Type B pancreatic cell (in vitro differentiated cells): ENCODE results near the gene RUNX2. TPM values are rescaled to one million over a fixed set of nuclear protein-coding genes. Genes with fewer than 3 reads are reported as not detected.

Experiments used
- DNase-seq: peaks from one replicate; pipeline ENCODE4 v3.0.0; 2021; ENCODE audit warnings: mixed read lengths; ENCODE audit not compliant: unreplicated experiment; ENCODE audit errors: extremely low spot score
- H3K27ac Mint-ChIP-seq: 2 replicates; pipeline ENCODE4 v1.8.0; 2021; ENCODE audit warnings: mild to moderate bottlenecking, mixed read lengths
- H3K27me3 Mint-ChIP-seq: 2 replicates; pipeline ENCODE4 v1.8.0; 2021; ENCODE audit warnings: mixed read lengths
- H3K36me3 Mint-ChIP-seq: 2 replicates; pipeline ENCODE4 v1.8.0; 2021; ENCODE audit warnings: mixed read lengths
- H3K4me1 Mint-ChIP-seq: one replicate; pipeline ENCODE4 v1.8.0; 2021; ENCODE audit warnings: mixed read lengths; ENCODE audit not compliant: unreplicated experiment
- H3K4me3 Mint-ChIP-seq: 2 replicates; pipeline ENCODE4 v1.8.0; 2021; ENCODE audit warnings: mild to moderate bottlenecking, mixed read lengths
- H3K9me3 Mint-ChIP-seq: 2 replicates; pipeline ENCODE4 v1.8.0; 2021; ENCODE audit warnings: mixed read lengths
- total RNA-seq: library from RNA; stranded (reverse); gene quantifications from 2 replicates; pipeline ENCODE4 v1.2.1, GENCODE V29; 2021; ENCODE audit warnings: low replicate concordance
- TF ChIP-seq, protein P1 (sequence below): fragments of 200-600 bp; sonication (generic); conservative IDR thresholded peaks from 2 replicates; pipeline ENCODE4 v1.5.0; 2021; ENCODE audit warnings: antibody characterized with exemption, mild to moderate bottlenecking

Gene RUNX2
- total RNA-seq, 1 donor from 2014 or later = 6.0 TPM

DNA sequence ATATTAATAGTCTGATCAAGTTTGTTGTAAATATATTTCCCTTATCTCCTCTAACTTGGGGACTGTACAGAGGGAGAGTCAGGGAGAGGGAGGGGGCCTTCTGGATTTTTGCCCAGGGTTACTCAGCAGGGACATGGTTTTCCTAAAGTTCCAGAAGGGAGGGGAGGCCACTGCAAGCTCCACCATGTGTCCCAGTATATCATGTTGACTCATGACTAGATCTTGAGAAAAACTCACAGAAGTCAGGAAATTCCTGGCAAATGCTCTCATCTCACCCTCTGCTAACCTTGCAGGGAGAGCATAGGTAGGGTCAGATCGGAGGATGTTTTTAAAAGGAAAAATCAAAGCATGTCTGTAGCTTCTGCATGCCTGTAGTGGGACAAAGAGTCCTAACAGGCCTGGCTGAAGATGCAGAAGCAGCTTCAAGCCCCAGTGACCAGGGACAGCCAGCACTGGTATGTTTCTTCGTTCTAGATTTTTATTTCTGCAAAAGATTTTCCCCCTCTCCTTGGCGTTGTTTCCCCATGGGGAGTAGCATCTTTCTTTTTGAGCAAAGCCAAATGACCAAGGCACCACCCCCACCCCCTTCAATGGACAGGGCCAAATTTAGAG lies 322.5 kb downstream of the RUNX2 start:
- Mint-ChIP-seq H3K9me3 (no peaks in the 10 kb centered on the region), H3K36me3 (no peaks in the 10 kb centered on the region), H3K4me1 (peaks cover 17% of the 10 kb centered on the region), H3K27ac (no peak overlapping the region), H3K27me3 (peaks cover 18% of the 10 kb centered on the region), H3K4me3 (no peak overlapping the region)
- TF ChIP-seq, protein P1, sequence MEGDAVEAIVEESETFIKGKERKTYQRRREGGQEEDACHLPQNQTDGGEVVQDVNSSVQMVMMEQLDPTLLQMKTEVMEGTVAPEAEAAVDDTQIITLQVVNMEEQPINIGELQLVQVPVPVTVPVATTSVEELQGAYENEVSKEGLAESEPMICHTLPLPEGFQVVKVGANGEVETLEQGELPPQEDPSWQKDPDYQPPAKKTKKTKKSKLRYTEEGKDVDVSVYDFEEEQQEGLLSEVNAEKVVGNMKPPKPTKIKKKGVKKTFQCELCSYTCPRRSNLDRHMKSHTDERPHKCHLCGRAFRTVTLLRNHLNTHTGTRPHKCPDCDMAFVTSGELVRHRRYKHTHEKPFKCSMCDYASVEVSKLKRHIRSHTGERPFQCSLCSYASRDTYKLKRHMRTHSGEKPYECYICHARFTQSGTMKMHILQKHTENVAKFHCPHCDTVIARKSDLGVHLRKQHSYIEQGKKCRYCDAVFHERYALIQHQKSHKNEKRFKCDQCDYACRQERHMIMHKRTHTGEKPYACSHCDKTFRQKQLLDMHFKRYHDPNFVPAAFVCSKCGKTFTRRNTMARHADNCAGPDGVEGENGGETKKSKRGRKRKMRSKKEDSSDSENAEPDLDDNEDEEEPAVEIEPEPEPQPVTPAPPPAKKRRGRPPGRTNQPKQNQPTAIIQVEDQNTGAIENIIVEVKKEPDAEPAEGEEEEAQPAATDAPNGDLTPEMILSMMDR = no peak
- DNase-seq = no peak

DNA sequence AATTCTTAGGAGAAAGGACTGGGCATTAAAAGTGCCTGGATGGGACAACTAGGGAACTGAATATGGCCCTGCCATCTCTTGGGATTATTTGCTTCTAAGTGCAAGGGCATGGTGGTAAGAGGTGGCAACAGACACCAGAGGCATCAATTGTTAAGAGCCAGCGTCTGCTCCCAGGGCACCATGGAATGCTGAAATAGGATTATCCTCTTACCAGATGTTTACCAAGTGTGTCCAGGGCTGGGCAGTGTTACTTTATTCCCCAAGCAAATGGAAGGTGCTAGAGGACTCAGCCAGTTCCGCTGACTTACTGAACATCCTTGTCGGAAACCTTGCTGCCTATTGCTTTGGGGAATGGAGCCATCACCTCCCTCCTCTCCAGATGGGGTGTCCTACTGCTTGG lies 323.2 kb downstream of the RUNX2 start:
- Mint-ChIP-seq H3K27me3 (peaks cover 18% of the 10 kb centered on the region), H3K27ac (no peak overlapping the region), H3K9me3 (no peaks in the 10 kb centered on the region), H3K4me3 (no peak overlapping the region), H3K36me3 (no peaks in the 10 kb centered on the region), H3K4me1 (peaks cover 17% of the 10 kb centered on the region)
- no peak for DNase-seq
- TF ChIP-seq, protein P1 = no peak

DNA sequence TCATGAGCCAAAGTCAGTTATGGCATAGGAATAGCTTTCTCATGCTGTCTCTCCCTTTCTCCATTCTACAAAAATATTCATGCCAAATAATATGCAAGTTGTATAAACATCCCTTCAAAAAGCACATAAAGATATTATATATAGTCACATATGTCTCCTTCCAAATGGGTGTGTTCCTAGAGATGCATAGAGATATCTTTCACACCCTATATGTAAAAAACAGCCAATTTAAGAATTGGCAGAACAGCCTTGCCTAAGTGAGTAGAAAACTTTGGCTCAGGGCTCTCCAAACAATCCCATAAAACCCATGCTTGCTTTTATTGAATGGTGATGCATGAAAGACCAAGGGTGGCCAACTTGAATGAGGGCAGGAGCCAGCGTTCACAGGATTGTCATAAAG lies 324.3 kb downstream of the RUNX2 start:
- Mint-ChIP-seq H3K36me3 (no peaks in the 10 kb centered on the region), H3K27ac (no peak overlapping the region), H3K27me3 (peaks cover 18% of the 10 kb centered on the region), H3K9me3 (peaks cover 3% of the 10 kb centered on the region), H3K4me1 (peaks cover 10% of the 10 kb centered on the region), H3K4me3 (no peak overlapping the region)
- TF ChIP-seq, protein P1 = no peak
- no peak for DNase-seq

DNA sequence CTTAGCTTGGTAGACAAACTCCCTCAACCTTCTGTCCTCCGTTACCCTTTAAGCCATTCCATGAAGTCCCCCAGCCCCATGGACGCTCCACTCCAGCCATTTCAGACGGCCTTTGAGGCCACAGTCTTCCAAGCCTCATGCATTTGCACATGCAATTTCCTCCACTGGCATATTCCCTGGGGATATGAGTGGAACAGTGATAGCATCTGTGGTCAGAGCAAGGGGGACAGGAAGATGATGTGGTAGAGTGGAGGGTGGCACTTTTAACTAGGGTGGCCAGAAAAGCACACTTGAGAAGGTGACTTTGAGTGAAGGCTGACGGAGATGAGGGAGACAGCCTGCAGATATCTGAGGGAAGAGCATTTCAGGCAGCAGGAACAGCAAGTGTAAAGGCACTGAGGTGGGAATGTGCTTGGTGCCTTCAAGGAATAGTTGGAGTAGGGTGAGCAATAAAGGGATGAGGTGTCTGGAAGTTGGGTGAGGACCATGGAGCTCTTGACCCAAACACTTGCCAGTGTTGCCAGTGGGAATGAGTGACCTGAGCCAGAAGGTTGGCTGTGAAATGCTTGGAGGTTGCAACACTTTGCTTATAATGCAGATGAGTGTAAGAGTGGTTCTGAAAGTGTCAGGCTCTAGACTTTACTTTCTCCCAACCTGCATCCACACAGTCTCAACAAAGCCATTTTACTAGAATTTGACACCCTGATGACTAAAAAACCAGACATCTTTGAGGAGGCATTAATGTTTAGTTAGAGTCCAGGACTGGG lies 325.2 kb downstream of the RUNX2 start:
- Mint-ChIP-seq H3K27ac (no peak overlapping the region), H3K4me3 (no peak overlapping the region), H3K9me3 (peaks cover 4% of the 10 kb centered on the region), H3K4me1 (peaks cover 10% of the 10 kb centered on the region), H3K36me3 (no peaks in the 10 kb centered on the region), H3K27me3 (peaks cover 23% of the 10 kb centered on the region)
- TF ChIP-seq, protein P1 = no peak
- DNase-seq = no peak

DNA sequence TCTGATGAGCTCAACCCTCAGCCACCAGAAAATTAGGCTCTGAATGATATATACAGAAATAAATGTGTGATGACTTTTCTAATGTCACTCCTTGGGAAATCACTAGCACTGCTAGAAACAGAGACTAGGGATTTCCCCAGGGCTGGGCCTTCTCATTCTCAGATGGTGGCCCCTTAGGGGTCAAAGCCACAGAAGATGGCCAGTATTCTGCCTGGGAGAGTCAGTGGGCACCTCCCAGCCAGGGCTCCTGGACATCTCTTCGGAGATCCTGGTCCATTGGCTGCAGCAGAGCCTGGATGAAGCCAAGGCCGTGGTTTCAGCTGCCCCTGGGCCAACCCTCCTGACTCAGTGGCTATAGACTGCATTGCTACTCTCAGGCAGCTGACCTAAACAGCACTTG lies 326.5 kb downstream of the RUNX2 start:
- peaks cover 33% of the 10 kb centered on the region for H3K27me3 Mint-ChIP-seq
- TF ChIP-seq, protein P1 = no peak
- no peak overlapping the region for H3K4me3 Mint-ChIP-seq
- H3K36me3 Mint-ChIP-seq = no peaks in the 10 kb centered on the region
- peaks cover 4% of the 10 kb centered on the region for H3K9me3 Mint-ChIP-seq
- H3K4me1 Mint-ChIP-seq = peaks cover 10% of the 10 kb centered on the region
- H3K27ac Mint-ChIP-seq = no peak overlapping the region
- DNase-seq = no peak
